SJCRH30 (cell line): ENCODE data around the gene OLA1. TPM values are rescaled to one million over a fixed set of nuclear protein-coding genes. Genes with fewer than 3 reads are reported as not detected.

Experiments
- DNase-seq, 2 experiments: peaks; one replicate each; pipeline ENCODE4 v3.0.0-alpha.2; 2015 to 2020
- H3K27ac ChIP-seq: fragments of 250-450 bp; sonication (Bioruptor Pico); 2 replicates; pipeline ENCODE4 v1.5.1; 2020; ENCODE audit warnings: mild to moderate bottlenecking, moderate library complexity
- H3K27me3 ChIP-seq: fragments of 250-450 bp; sonication (Bioruptor Pico); 2 replicates; pipeline ENCODE4 v1.5.1; 2020; ENCODE audit warnings: mild to moderate bottlenecking, moderate library complexity
- H3K36me3 ChIP-seq: fragments of 250-450 bp; sonication (Bioruptor Pico); 2 replicates; pipeline ENCODE4 v1.5.1; 2020; ENCODE audit warnings: mild to moderate bottlenecking, moderate library complexity
- H3K4me1 ChIP-seq: fragments of 250-450 bp; sonication (Bioruptor Pico); 2 replicates; pipeline ENCODE4 v1.5.1; 2020; ENCODE audit warnings: mild to moderate bottlenecking, moderate library complexity
- H3K4me3 ChIP-seq: fragments of 250-450 bp; sonication (Bioruptor Pico); 2 replicates; pipeline ENCODE4 v1.5.1; 2020; ENCODE audit warnings: mild to moderate bottlenecking, moderate library complexity
- H3K9me3 ChIP-seq: fragments of 250-450 bp; sonication (Bioruptor Pico); replicated peaks from 2 replicates; pipeline ENCODE4 v1.5.1; 2020; ENCODE audit warnings: mild to moderate bottlenecking, moderate library complexity
- total RNA-seq: library from RNA; depleted of rRNA; stranded (reverse); fragments of >200 nt; shearing (Covaris generic); gene quantifications from 2 replicates; pipeline ENCODE4 v1.2.3, GENCODE V29; 2014

The OLA1 gene
- total RNA-seq, 1 experiment from 2014 or later: 231 TPM

- Histone ChIP-seq H3K4me1 (no peaks in the 10 kb centered on the region), H3K4me3 (no peak overlapping the region), H3K27ac (no peak overlapping the region), H3K36me3 (peaks cover 20% of the 10 kb centered on the region), H3K27me3 (no peaks in the 10 kb centered on the region), H3K9me3 (peaks cover 3% of the 10 kb centered on the region; the same call in 1 of the 2 replicates)
- DNase-seq: no peak
These were observed 106.0 kb downstream of the OLA1 start for GRCh38 chr2:174142290-174142689.

GRCh38 chr2:174138161-174138560, 110.2 kb downstream of the OLA1 start:
- no peak overlapping the region for H3K27ac ChIP-seq
- peaks cover 3% of the 10 kb centered on the region; the same call in 1 of the 2 replicates for H3K9me3 ChIP-seq
- no peaks in the 10 kb centered on the region for H3K4me1 ChIP-seq
- peaks cover 33% of the 10 kb centered on the region for H3K36me3 ChIP-seq
- peak in 1 of 2 experiments; percentile 10 for DNase-seq
- H3K4me3 ChIP-seq: no peak overlapping the region
- H3K27me3 ChIP-seq: no peaks in the 10 kb centered on the region

- Histone ChIP-seq H3K9me3 (peaks cover 3% of the 10 kb centered on the region; the same call in 1 of the 2 replicates), H3K27me3 (no peaks in the 10 kb centered on the region), H3K4me1 (no peaks in the 10 kb centered on the region), H3K4me3 (no peak overlapping the region), H3K27ac (no peak overlapping the region), H3K36me3 (peaks cover 26% of the 10 kb centered on the region)
- no peak for DNase-seq
These were observed 112.4 kb downstream of the OLA1 start for GRCh38 chr2:174135981-174136380.

- Histone ChIP-seq H3K4me3 (no peak overlapping the region), H3K27me3 (no peaks in the 10 kb centered on the region), H3K9me3 (no peaks in the 10 kb centered on the region), H3K27ac (no peak overlapping the region), H3K36me3 (peaks cover 18% of the 10 kb centered on the region), H3K4me1 (no peaks in the 10 kb centered on the region)
- DNase-seq: no peak
These were observed 123.2 kb downstream of the OLA1 start for GRCh38 chr2:174125090-174125489.

- Histone ChIP-seq H3K4me3 (no peak overlapping the region), H3K27me3 (no peaks in the 10 kb centered on the region), H3K27ac (no peak overlapping the region), H3K36me3 (peaks cover 21% of the 10 kb centered on the region), H3K4me1 (no peaks in the 10 kb centered on the region), H3K9me3 (no peaks in the 10 kb centered on the region)
- DNase-seq: no peak
These were observed 124.2 kb downstream of the OLA1 start for GRCh38 chr2:174124181-174124580.

GRCh38 chr2:174122185-174122584, 126.1 kb downstream of the OLA1 start:
- no peak for DNase-seq
- Histone ChIP-seq H3K27ac (no peak overlapping the region), H3K36me3 (peaks cover 20% of the 10 kb centered on the region), H3K9me3 (no peaks in the 10 kb centered on the region), H3K27me3 (no peaks in the 10 kb centered on the region), H3K4me1 (peaks cover 7% of the 10 kb centered on the region), H3K4me3 (no peak overlapping the region)

- Histone ChIP-seq H3K4me1 (peaks cover 7% of the 10 kb centered on the region), H3K27me3 (no peaks in the 10 kb centered on the region), H3K36me3 (peaks cover 20% of the 10 kb centered on the region), H3K27ac (no peak overlapping the region), H3K4me3 (no peak overlapping the region), H3K9me3 (no peaks in the 10 kb centered on the region)
- no peak for DNase-seq
These were observed 126.7 kb downstream of the OLA1 start for GRCh38 chr2:174121612-174122011.

GRCh38 chr2:174121175-174121574, 127.2 kb downstream of the OLA1 start:
- Histone ChIP-seq H3K9me3 (no peaks in the 10 kb centered on the region), H3K4me3 (no peak overlapping the region), H3K4me1 (peaks cover 7% of the 10 kb centered on the region), H3K27ac (no peak overlapping the region), H3K27me3 (no peaks in the 10 kb centered on the region), H3K36me3 (peaks cover 20% of the 10 kb centered on the region)
- no peak for DNase-seq

GRCh38 chr2:174120346-174120745, 128.0 kb downstream of the OLA1 start:
- H3K4me1 ChIP-seq: peaks cover 7% of the 10 kb centered on the region
- H3K27ac ChIP-seq: no peak overlapping the region
- peaks cover 20% of the 10 kb centered on the region for H3K36me3 ChIP-seq
- no peaks in the 10 kb centered on the region for H3K9me3 ChIP-seq
- no peak overlapping the region for H3K4me3 ChIP-seq
- H3K27me3 ChIP-seq: no peaks in the 10 kb centered on the region
- DNase-seq: no peak

GRCh38 chr2:174117951-174118930, 130.1 kb downstream of the OLA1 start:
- Histone ChIP-seq H3K4me3 (no peak overlapping the region), H3K4me1 (peaks cover 7% of the 10 kb centered on the region), H3K36me3 (peaks cover 24% of the 10 kb centered on the region), H3K27ac (no peak overlapping the region), H3K27me3 (no peaks in the 10 kb centered on the region), H3K9me3 (no peaks in the 10 kb centered on the region)
- DNase-seq: no peak

- H3K27me3 ChIP-seq: no peaks in the 10 kb centered on the region
- peaks cover 9% of the 10 kb centered on the region; the same call in 1 of the 2 replicates for H3K36me3 ChIP-seq
- no peaks in the 10 kb centered on the region for H3K4me1 ChIP-seq
- H3K4me3 ChIP-seq: no peak overlapping the region
- no peak for DNase-seq
- no peaks in the 10 kb centered on the region for H3K9me3 ChIP-seq
- H3K27ac ChIP-seq: no peak overlapping the region
These were observed 136.3 kb downstream of the OLA1 start for GRCh38 chr2:174112073-174112472.

- Histone ChIP-seq H3K4me1 (no peaks in the 10 kb centered on the region), H3K27me3 (no peaks in the 10 kb centered on the region), H3K4me3 (no peak overlapping the region), H3K36me3 (0 out of 2 replicates have a peak, but pooled peaks cover 5% of the 10 kb centered on the region), H3K27ac (no peak overlapping the region), H3K9me3 (no peaks in the 10 kb centered on the region)
- DNase-seq: no peak
These were observed 139.8 kb downstream of the OLA1 start for GRCh38 chr2:174108579-174108978.

GRCh38 chr2:174106736-174107135, 141.6 kb downstream of the OLA1 start:
- H3K27ac ChIP-seq: no peak overlapping the region
- peaks cover 3% of the 10 kb centered on the region; the same call in 1 of the 2 replicates for H3K36me3 ChIP-seq
- H3K9me3 ChIP-seq: no peaks in the 10 kb centered on the region
- no peaks in the 10 kb centered on the region for H3K4me1 ChIP-seq
- no peaks in the 10 kb centered on the region for H3K27me3 ChIP-seq
- H3K4me3 ChIP-seq: no peak overlapping the region
- DNase-seq: no peak

GRCh38 chr2:174094542-174094941, 153.8 kb downstream of the OLA1 start:
- H3K27me3 ChIP-seq: no peaks in the 10 kb centered on the region
- no peak overlapping the region for H3K27ac ChIP-seq
- peaks cover 1% of the 10 kb centered on the region; the same call in 1 of the 2 replicates for H3K36me3 ChIP-seq
- no peaks in the 10 kb centered on the region for H3K4me1 ChIP-seq
- no peaks in the 10 kb centered on the region for H3K9me3 ChIP-seq
- H3K4me3 ChIP-seq: no peak overlapping the region
- no peak for DNase-seq

GRCh38 chr2:174090476-174090875, 157.9 kb downstream of the OLA1 start:
- Histone ChIP-seq H3K36me3 (no peaks in the 10 kb centered on the region; the same call in 1 of the 2 replicates), H3K4me1 (peaks cover 12% of the 10 kb centered on the region), H3K27ac (no peak overlapping the region), H3K9me3 (no peaks in the 10 kb centered on the region), H3K27me3 (no peaks in the 10 kb centered on the region), H3K4me3 (no peak overlapping the region)
- DNase-seq: no peak
